H1 (cell line): ENCODE measurements around the gene POU2AF3. TPM values are rescaled to one million over a fixed set of nuclear protein-coding genes. Genes with fewer than 3 reads are reported as not detected.

Experiments
- FOSL1 ChIP-seq: IDR thresholded peaks from 2 replicates; pipeline ENCODE4 v1.6.1; 2011; ENCODE audit warnings: mild to moderate bottlenecking, low read depth, low read length, moderate library complexity; ENCODE audit not compliant: insufficient read depth
- HDAC6 ChIP-seq: IDR thresholded peaks from one replicate; pipeline ENCODE4 v1.7.1; 2012; ENCODE audit warnings: low read depth, mild to moderate bottlenecking, inconsistent platforms, low read length, moderate library complexity
- MAFK ChIP-seq: IDR thresholded peaks from 2 replicates; pipeline ENCODE4 v1.6.1; 2012; ENCODE audit warnings: low read depth, mild to moderate bottlenecking, improper control_type of control experiment, low read length
- RXRA ChIP-seq: IDR thresholded peaks from 2 replicates; pipeline ENCODE4 v1.6.1; 2011; ENCODE audit warnings: low read depth, mild to moderate bottlenecking, low read length, moderate library complexity; ENCODE audit not compliant: insufficient read depth
- TAF1 ChIP-seq: IDR thresholded peaks from 2 replicates; pipeline ENCODE4 v1.6.1; 2011; ENCODE audit warnings: mild to moderate bottlenecking, low read depth, low read length
- polyA plus RNA-seq, 7 experiments: library from polyadenylated mRNA; depleted of rRNA in 3 of 7; stranded (reverse) in 5 of 7; unstranded in 2 of 7; fragments of >200 nt in 5 of 7; fragments of 200-250 nt in 2 of 7; gene quantifications; 1 replicate in 5 of 7; 2 replicates in 1 of 7; 4 replicates in 1 of 7; pipeline versions ENCODE4 v1.2.1 to v1.2.3, GENCODE V29; 2011 to 2013; ENCODE audit warnings: missing spikeins in 2 of 7, mixed read lengths in 2 of 7
- total RNA-seq: library from RNA; stranded (reverse); fragmentation: NEBNext Ultra II Directional; extraction: Animal tissue kit (Norgen Biotek cat#: 25700); gene quantifications from 2 replicates; pipeline ENCODE4 v1.2.1, GENCODE V29; 2021
- TF ChIP-seq, protein P1 (sequence below): IDR thresholded peaks from 2 replicates; pipeline ENCODE4 v1.6.1; 2012; ENCODE audit warnings: low read length, inconsistent platforms
- TF ChIP-seq, protein P2 (sequence below): fragments of 300-600 bp; sonication (generic); IDR thresholded peaks from 2 replicates; pipeline ENCODE4 v1.7.1; 2012; ENCODE audit warnings: low read length, moderate library complexity, mild to moderate bottlenecking, inconsistent platforms; ENCODE audit not compliant: insufficient replicate concordance
- TF ChIP-seq, protein P3 (sequence below): IDR thresholded peaks from 2 replicates; pipeline ENCODE4 v1.6.1; 2012; ENCODE audit warnings: inconsistent platforms

POU2AF3 gene
- total and polyA plus RNA-seq, 2 of the 8 experiments (the other 6 are each of a cell fraction or from before 2014, with no cell fraction given) = 1.2 to 5.7 TPM

DNA sequence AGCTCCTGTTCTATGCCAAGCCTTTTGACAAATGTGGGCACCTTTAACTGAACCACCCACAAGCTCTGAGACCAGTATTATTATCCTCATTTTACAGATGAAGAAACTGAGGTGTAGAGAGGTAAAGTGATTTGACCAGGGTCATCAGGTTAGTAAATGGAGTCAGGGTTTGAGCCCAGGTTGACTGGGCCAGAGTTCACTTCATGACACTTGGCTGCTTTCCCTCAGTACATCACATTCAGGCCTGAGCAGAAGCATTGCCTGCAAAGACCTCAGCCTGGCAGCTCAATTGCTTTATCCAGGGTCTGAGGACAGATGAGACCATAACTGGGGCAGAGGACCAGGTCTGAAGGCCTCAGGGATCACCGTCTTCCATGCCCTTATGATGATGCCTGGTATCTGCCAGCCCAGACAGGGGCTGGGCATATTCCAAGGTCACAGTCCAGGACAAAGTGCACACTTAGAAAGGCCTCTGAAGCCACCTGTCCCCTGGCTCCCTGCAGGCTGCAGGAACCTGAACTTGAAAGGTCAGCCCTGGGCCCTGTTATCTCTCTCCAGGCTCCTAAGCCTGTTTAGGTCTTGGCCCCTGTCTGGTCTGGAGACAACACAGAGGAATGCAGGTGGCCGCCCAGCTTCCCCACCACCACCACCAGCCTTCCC lies 32.0 kb downstream of the POU2AF3 start (continued):
- TF ChIP-seq, protein P1, sequence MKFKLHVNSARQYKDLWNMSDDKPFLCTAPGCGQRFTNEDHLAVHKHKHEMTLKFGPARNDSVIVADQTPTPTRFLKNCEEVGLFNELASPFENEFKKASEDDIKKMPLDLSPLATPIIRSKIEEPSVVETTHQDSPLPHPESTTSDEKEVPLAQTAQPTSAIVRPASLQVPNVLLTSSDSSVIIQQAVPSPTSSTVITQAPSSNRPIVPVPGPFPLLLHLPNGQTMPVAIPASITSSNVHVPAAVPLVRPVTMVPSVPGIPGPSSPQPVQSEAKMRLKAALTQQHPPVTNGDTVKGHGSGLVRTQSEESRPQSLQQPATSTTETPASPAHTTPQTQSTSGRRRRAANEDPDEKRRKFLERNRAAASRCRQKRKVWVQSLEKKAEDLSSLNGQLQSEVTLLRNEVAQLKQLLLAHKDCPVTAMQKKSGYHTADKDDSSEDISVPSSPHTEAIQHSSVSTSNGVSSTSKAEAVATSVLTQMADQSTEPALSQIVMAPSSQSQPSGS = no peak
- TF ChIP-seq, protein P2, sequence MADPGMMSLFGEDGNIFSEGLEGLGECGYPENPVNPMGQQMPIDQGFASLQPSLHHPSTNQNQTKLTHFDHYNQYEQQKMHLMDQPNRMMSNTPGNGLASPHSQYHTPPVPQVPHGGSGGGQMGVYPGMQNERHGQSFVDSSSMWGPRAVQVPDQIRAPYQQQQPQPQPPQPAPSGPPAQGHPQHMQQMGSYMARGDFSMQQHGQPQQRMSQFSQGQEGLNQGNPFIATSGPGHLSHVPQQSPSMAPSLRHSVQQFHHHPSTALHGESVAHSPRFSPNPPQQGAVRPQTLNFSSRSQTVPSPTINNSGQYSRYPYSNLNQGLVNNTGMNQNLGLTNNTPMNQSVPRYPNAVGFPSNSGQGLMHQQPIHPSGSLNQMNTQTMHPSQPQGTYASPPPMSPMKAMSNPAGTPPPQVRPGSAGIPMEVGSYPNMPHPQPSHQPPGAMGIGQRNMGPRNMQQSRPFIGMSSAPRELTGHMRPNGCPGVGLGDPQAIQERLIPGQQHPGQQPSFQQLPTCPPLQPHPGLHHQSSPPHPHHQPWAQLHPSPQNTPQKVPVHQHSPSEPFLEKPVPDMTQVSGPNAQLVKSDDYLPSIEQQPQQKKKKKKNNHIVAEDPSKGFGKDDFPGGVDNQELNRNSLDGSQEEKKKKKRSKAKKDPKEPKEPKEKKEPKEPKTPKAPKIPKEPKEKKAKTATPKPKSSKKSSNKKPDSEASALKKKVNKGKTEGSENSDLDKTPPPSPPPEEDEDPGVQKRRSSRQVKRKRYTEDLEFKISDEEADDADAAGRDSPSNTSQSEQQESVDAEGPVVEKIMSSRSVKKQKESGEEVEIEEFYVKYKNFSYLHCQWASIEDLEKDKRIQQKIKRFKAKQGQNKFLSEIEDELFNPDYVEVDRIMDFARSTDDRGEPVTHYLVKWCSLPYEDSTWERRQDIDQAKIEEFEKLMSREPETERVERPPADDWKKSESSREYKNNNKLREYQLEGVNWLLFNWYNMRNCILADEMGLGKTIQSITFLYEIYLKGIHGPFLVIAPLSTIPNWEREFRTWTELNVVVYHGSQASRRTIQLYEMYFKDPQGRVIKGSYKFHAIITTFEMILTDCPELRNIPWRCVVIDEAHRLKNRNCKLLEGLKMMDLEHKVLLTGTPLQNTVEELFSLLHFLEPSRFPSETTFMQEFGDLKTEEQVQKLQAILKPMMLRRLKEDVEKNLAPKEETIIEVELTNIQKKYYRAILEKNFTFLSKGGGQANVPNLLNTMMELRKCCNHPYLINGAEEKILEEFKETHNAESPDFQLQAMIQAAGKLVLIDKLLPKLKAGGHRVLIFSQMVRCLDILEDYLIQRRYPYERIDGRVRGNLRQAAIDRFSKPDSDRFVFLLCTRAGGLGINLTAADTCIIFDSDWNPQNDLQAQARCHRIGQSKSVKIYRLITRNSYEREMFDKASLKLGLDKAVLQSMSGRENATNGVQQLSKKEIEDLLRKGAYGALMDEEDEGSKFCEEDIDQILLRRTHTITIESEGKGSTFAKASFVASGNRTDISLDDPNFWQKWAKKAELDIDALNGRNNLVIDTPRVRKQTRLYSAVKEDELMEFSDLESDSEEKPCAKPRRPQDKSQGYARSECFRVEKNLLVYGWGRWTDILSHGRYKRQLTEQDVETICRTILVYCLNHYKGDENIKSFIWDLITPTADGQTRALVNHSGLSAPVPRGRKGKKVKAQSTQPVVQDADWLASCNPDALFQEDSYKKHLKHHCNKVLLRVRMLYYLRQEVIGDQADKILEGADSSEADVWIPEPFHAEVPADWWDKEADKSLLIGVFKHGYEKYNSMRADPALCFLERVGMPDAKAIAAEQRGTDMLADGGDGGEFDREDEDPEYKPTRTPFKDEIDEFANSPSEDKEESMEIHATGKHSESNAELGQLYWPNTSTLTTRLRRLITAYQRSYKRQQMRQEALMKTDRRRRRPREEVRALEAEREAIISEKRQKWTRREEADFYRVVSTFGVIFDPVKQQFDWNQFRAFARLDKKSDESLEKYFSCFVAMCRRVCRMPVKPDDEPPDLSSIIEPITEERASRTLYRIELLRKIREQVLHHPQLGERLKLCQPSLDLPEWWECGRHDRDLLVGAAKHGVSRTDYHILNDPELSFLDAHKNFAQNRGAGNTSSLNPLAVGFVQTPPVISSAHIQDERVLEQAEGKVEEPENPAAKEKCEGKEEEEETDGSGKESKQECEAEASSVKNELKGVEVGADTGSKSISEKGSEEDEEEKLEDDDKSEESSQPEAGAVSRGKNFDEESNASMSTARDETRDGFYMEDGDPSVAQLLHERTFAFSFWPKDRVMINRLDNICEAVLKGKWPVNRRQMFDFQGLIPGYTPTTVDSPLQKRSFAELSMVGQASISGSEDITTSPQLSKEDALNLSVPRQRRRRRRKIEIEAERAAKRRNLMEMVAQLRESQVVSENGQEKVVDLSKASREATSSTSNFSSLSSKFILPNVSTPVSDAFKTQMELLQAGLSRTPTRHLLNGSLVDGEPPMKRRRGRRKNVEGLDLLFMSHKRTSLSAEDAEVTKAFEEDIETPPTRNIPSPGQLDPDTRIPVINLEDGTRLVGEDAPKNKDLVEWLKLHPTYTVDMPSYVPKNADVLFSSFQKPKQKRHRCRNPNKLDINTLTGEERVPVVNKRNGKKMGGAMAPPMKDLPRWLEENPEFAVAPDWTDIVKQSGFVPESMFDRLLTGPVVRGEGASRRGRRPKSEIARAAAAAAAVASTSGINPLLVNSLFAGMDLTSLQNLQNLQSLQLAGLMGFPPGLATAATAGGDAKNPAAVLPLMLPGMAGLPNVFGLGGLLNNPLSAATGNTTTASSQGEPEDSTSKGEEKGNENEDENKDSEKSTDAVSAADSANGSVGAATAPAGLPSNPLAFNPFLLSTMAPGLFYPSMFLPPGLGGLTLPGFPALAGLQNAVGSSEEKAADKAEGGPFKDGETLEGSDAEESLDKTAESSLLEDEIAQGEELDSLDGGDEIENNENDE = no peak
- TF ChIP-seq FOSL1 (no peak), RXRA (no peak), MAFK (no peak), HDAC6 (no peak), TAF1 (no peak)
- TF ChIP-seq, protein P3, sequence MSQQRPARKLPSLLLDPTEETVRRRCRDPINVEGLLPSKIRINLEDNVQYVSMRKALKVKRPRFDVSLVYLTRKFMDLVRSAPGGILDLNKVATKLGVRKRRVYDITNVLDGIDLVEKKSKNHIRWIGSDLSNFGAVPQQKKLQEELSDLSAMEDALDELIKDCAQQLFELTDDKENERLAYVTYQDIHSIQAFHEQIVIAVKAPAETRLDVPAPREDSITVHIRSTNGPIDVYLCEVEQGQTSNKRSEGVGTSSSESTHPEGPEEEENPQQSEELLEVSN = no peak
